Kidney capillary endothelial cell (primary cell): Measurements from ENCODE around the gene WDR26.
A peak's percentile ranks its signal among the peaks of the same experiment; 100 is the strongest.
"Not testable (repeated sequence)": the region's sequence is repeated elsewhere in the genome, so short reads cannot be mapped to it uniquely, and the experiment has no call there.

Experiments used
- DNase-seq: peaks from one replicate; pipeline ENCODE4 v3.0.0-alpha.2; 2018; ENCODE audit warnings: low spot score

Gene WDR26

GRCh38 chr1:224433701-224434672, 610 bp downstream of the WDR26 start:
- DNase-seq, result no peak

GRCh38 chr1:224433041-224433691, 1.4 kb downstream of the WDR26 start:
- DNase-seq, result peak; percentile 12

- DNase-seq, result no peak
These were observed 1.9 kb downstream of the WDR26 start for GRCh38 chr1:224432672-224433040.

GRCh38 chr1:224432146-224432545, 2.5 kb downstream of the WDR26 start:
- peak; percentile 16 for DNase-seq

- no peak for DNase-seq
These were observed 2.9 kb downstream of the WDR26 start for GRCh38 chr1:224431726-224432125.

- DNase-seq, result peak; percentile 53
These were observed 4.0 kb downstream of the WDR26 start for GRCh38 chr1:224430511-224431113.

GRCh38 chr1:224429616-224430326, 4.8 kb downstream of the WDR26 start:
- no peak for DNase-seq

- DNase-seq, result not testable (repeated sequence)
These were observed 5.9 kb downstream of the WDR26 start for GRCh38 chr1:224428713-224429112.

- DNase-seq, result no peak
These were observed 7.3 kb downstream of the WDR26 start for GRCh38 chr1:224427346-224427745.

- DNase-seq, result not testable (repeated sequence)
These were observed 7.7 kb downstream of the WDR26 start for GRCh38 chr1:224426869-224427268.

- DNase-seq, result no peak
These were observed 9.2 kb downstream of the WDR26 start for GRCh38 chr1:224425279-224425884.

- no peak for DNase-seq
These were observed 14.5 kb downstream of the WDR26 start for GRCh38 chr1:224420106-224420505.

- no peak for DNase-seq
These were observed 22.8 kb downstream of the WDR26 start for GRCh38 chr1:224411766-224412165.

GRCh38 chr1:224408294-224408590, 26.4 kb downstream of the WDR26 start:
- no peak for DNase-seq

- DNase-seq, result no peak
These were observed 26.9 kb downstream of the WDR26 start for GRCh38 chr1:224407571-224408293.

- peak; percentile 32 for DNase-seq
These were observed 28.4 kb downstream of the WDR26 start for GRCh38 chr1:224406216-224406615.

GRCh38 chr1:224405604-224405970, 29.0 kb downstream of the WDR26 start:
- DNase-seq, result no peak

- no peak for DNase-seq
These were observed 29.5 kb downstream of the WDR26 start for GRCh38 chr1:224404916-224405603.

GRCh38 chr1:224402472-224403036, 32.0 kb downstream of the WDR26 start:
- DNase-seq, result no peak

GRCh38 chr1:224399887-224400286, 34.7 kb downstream of the WDR26 start:
- DNase-seq, result no peak
